Type B pancreatic cell (in vitro differentiated cells): ENCODE measurements around the gene LIPK. TPM values are rescaled to one million over a fixed set of nuclear protein-coding genes. Genes with fewer than 3 reads are reported as not detected.

Source experiments
- DNase-seq: peaks from one replicate; pipeline ENCODE4 v3.0.0; 2021; ENCODE audit warnings: mixed read lengths; ENCODE audit not compliant: unreplicated experiment; ENCODE audit errors: extremely low spot score
- H3K27ac Mint-ChIP-seq: 2 replicates; pipeline ENCODE4 v1.8.0; 2021; ENCODE audit warnings: mild to moderate bottlenecking, mixed read lengths
- H3K27me3 Mint-ChIP-seq: 2 replicates; pipeline ENCODE4 v1.8.0; 2021; ENCODE audit warnings: mixed read lengths
- H3K36me3 Mint-ChIP-seq: 2 replicates; pipeline ENCODE4 v1.8.0; 2021; ENCODE audit warnings: mixed read lengths
- H3K4me1 Mint-ChIP-seq: one replicate; pipeline ENCODE4 v1.8.0; 2021; ENCODE audit warnings: mixed read lengths; ENCODE audit not compliant: unreplicated experiment
- H3K4me3 Mint-ChIP-seq: 2 replicates; pipeline ENCODE4 v1.8.0; 2021; ENCODE audit warnings: mild to moderate bottlenecking, mixed read lengths
- H3K9me3 Mint-ChIP-seq: 2 replicates; pipeline ENCODE4 v1.8.0; 2021; ENCODE audit warnings: mixed read lengths
- total RNA-seq: library from RNA; stranded (reverse); gene quantifications from 2 replicates; pipeline ENCODE4 v1.2.1, GENCODE V29; 2021; ENCODE audit warnings: low replicate concordance
- TF ChIP-seq, protein P1 (sequence below): fragments of 200-600 bp; sonication (generic); conservative IDR thresholded peaks from 2 replicates; pipeline ENCODE4 v1.5.0; 2021; ENCODE audit warnings: antibody characterized with exemption, mild to moderate bottlenecking

Gene LIPK
- total RNA-seq, 1 donor from 2014 or later: 0.41 TPM

DNA sequence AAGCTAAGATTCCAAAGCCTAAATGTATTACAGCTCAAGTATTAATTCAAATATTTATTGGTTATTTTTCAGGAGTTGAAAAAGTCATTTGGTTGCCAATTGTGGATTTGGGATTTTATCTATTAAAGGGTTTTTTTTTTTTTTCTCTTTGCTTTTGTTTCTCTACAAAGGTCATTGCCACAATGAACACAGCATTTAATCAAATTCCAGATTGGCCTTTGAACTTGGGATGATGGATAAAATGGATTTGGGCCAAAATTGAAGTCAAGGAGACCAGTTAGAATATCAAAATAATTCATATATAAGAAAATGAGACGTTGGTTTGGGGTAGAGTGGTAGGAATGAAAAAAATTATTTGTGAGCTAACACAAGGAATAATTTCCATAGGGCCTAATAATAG is 63.3 kb downstream of the LIPK start:
- peaks cover 5% of the 10 kb centered on the region for H3K9me3 Mint-ChIP-seq
- H3K4me3 Mint-ChIP-seq: no peak overlapping the region
- TF ChIP-seq, protein P1, sequence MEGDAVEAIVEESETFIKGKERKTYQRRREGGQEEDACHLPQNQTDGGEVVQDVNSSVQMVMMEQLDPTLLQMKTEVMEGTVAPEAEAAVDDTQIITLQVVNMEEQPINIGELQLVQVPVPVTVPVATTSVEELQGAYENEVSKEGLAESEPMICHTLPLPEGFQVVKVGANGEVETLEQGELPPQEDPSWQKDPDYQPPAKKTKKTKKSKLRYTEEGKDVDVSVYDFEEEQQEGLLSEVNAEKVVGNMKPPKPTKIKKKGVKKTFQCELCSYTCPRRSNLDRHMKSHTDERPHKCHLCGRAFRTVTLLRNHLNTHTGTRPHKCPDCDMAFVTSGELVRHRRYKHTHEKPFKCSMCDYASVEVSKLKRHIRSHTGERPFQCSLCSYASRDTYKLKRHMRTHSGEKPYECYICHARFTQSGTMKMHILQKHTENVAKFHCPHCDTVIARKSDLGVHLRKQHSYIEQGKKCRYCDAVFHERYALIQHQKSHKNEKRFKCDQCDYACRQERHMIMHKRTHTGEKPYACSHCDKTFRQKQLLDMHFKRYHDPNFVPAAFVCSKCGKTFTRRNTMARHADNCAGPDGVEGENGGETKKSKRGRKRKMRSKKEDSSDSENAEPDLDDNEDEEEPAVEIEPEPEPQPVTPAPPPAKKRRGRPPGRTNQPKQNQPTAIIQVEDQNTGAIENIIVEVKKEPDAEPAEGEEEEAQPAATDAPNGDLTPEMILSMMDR: no peak
- DNase-seq: no peak
- no peak overlapping the region for H3K27ac Mint-ChIP-seq
- H3K4me1 Mint-ChIP-seq: peaks cover under 1% of the 10 kb centered on the region
- H3K36me3 Mint-ChIP-seq: no peaks in the 10 kb centered on the region
- no peaks in the 10 kb centered on the region for H3K27me3 Mint-ChIP-seq

DNA sequence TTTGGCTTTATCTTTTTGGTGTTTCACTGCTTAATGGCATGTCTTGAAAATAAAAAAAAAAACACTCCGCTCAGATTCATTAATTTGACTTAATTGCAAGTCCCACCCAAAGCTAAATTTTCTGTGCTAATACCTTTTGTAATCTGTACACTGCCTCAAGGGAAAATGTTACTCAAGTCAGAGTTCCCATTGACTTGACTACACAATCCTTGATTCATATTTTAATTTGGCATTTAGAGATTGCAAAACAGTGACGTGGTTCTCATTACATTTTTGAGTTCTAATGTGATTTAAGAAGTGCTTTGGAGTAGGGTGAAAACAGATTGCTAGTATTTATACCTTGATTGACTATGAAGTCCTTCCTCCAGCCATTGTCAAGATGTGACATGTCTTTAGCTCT is 75.2 kb downstream of the LIPK start:
- Mint-ChIP-seq H3K4me1 (no peaks in the 10 kb centered on the region), H3K27me3 (no peaks in the 10 kb centered on the region), H3K36me3 (no peaks in the 10 kb centered on the region), H3K4me3 (no peak overlapping the region), H3K9me3 (peaks cover 5% of the 10 kb centered on the region), H3K27ac (no peak overlapping the region)
- DNase-seq: no peak
- TF ChIP-seq, protein P1: no peak

DNA sequence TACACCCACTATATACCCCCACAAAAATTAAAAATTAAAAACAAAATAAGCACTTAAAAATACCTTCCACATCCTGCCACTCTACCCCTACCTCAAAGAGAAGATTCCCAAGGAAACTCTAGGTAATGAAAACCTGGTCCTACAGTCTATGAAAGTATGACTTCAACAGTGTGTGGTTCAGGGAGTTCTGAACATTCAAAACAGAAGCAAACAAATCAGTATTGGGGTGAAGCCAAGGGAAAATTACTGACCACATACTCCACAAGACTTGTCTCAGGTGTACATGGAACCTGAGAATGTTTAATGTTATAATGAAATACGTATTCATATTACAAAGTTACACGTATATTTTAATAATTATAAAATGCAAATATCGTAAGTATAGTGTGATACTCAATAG is 76.2 kb downstream of the LIPK start:
- no peak overlapping the region for H3K27ac Mint-ChIP-seq
- H3K27me3 Mint-ChIP-seq: no peaks in the 10 kb centered on the region
- TF ChIP-seq, protein P1: no peak
- H3K9me3 Mint-ChIP-seq: no peaks in the 10 kb centered on the region
- no peak overlapping the region for H3K4me3 Mint-ChIP-seq
- H3K36me3 Mint-ChIP-seq: no peaks in the 10 kb centered on the region
- H3K4me1 Mint-ChIP-seq: no peaks in the 10 kb centered on the region
- DNase-seq: no peak

DNA sequence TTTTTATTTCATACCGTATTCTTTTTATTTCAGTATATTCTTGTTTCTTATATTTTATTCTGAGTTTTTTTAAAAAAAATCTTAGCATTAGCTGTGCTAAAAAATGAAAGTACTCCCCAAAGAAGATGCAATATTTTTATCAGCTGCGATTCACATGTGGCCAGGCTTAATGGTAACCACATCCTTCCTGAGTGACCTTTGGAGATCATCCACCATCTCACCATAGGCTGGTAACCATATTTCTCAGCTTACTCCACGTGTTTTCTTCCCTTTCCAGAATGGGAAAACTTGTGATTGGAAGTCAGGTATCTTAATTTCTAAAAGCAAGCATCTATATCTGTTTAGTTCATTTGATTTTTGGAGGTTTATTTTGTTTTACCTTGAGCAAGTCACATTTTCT is 77.7 kb downstream of the LIPK start:
- TF ChIP-seq, protein P1: no peak
- Mint-ChIP-seq H3K4me3 (no peak overlapping the region), H3K9me3 (no peaks in the 10 kb centered on the region), H3K27ac (no peak overlapping the region), H3K27me3 (no peaks in the 10 kb centered on the region), H3K36me3 (no peaks in the 10 kb centered on the region), H3K4me1 (no peaks in the 10 kb centered on the region)
- no peak for DNase-seq

DNA sequence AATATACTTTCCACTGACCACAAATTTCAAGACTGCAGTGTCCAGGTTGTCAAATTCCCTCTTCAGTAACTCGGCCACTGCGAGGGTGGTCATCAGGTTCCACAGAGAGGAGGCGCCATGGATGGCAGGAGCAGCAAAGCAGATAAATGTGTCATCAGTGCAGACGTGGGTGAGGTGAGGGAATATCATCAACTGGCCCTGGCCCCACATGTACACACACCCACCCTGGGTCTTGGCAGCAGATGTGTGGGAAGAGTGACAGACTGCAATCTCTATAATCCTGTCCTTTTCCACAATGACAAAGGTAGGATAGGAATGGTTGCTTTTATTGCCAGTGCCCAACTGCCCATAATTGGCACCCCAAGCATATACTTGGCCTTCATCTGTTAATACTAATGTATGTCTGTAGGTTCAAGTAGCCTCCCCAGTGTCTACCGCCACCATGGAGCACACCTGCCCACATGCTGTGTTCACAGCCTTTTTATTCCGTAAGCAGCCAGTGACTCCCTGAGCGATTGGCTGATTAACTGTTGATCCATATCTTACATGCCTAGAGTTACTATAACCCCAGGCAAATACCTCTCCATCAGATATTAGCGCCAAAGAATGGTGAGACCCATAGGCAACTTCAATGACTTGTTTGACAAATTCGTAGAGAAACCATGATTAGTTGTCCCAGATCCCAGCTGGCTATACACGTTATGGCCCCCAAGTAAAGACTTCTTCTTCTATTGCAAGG is 80.2 kb downstream of the LIPK start:
- no peaks in the 10 kb centered on the region for H3K9me3 Mint-ChIP-seq
- no peaks in the 10 kb centered on the region for H3K27me3 Mint-ChIP-seq
- H3K36me3 Mint-ChIP-seq: no peaks in the 10 kb centered on the region
- no peak for DNase-seq
- peaks cover 8% of the 10 kb centered on the region for H3K4me1 Mint-ChIP-seq
- no peak overlapping the region for H3K27ac Mint-ChIP-seq
- no peak overlapping the region for H3K4me3 Mint-ChIP-seq
- TF ChIP-seq, protein P1: no peak
